ENCODE results near the gene MRNIP.

The MRNIP gene

DNA sequence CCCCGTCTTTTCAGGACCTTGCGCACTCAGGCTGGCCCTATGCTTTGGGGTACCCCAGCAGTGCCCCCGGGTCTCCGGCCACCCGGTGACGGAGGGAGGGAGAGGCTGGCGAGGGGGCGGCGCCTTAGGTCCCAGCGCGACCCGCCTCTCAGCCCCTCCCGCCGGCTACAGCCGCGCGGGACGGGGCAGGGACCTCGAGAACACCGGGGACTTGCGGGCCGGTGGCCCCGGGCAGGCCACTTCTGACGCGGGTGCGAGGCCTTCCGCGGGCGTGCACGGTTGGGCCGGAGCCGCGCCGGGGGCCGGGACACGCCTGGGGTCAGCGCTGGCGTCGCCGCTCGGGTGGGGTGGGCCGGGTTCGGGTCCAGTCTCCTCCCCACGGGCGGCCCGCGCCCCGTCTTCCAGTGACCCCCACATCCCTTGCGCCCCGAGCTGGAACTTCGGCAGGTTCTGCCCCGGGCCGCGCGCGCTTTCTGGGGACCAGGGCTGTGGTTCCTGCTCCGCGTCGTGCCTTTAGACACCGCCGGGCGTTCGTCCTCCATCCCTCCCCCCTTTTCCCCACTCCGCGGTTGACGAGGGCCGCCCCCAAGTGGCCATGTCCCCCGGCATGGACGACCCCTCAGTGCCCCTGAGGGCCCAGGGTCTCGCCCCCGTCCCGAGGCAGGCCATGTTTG lies 41.7 kb downstream of the MRNIP start:
- no peak for DNase-seq (ENCODE audit: insufficient read length, low spot score)
- TF ChIP-seq, protein P1, sequence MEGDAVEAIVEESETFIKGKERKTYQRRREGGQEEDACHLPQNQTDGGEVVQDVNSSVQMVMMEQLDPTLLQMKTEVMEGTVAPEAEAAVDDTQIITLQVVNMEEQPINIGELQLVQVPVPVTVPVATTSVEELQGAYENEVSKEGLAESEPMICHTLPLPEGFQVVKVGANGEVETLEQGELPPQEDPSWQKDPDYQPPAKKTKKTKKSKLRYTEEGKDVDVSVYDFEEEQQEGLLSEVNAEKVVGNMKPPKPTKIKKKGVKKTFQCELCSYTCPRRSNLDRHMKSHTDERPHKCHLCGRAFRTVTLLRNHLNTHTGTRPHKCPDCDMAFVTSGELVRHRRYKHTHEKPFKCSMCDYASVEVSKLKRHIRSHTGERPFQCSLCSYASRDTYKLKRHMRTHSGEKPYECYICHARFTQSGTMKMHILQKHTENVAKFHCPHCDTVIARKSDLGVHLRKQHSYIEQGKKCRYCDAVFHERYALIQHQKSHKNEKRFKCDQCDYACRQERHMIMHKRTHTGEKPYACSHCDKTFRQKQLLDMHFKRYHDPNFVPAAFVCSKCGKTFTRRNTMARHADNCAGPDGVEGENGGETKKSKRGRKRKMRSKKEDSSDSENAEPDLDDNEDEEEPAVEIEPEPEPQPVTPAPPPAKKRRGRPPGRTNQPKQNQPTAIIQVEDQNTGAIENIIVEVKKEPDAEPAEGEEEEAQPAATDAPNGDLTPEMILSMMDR (IDR thresholded peaks at IDR 0.05; ENCODE audit: insufficient read depth, missing control alignments), result no peak
- no peak for FAIRE-seq

DNA sequence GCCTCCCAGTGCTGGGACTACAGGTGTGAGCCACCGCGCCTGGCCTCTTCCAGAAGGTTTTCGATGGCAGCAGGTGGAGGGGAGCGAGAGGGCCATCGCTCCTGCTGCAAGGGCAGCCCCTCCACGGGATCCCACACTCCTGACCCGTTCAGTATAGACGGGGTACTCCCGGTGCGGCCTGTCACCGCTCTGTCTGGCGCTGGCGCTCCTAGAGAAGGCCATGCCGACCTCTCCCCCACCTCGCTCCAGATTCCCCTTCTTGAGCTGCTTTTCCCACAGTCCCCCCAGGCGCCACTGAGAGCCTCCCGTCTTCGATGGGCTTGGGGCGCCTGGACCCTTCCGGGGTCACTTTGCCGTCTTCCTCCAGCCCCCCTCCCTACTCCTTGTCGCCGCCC lies 42.2 kb downstream of the MRNIP start:
- DNase-seq (ENCODE audit: insufficient read length, low spot score), result no peak
- FAIRE-seq, result no peak
- TF ChIP-seq, protein P1 (IDR thresholded peaks at IDR 0.05; ENCODE audit: insufficient read depth, missing control alignments), result no peak

DNA sequence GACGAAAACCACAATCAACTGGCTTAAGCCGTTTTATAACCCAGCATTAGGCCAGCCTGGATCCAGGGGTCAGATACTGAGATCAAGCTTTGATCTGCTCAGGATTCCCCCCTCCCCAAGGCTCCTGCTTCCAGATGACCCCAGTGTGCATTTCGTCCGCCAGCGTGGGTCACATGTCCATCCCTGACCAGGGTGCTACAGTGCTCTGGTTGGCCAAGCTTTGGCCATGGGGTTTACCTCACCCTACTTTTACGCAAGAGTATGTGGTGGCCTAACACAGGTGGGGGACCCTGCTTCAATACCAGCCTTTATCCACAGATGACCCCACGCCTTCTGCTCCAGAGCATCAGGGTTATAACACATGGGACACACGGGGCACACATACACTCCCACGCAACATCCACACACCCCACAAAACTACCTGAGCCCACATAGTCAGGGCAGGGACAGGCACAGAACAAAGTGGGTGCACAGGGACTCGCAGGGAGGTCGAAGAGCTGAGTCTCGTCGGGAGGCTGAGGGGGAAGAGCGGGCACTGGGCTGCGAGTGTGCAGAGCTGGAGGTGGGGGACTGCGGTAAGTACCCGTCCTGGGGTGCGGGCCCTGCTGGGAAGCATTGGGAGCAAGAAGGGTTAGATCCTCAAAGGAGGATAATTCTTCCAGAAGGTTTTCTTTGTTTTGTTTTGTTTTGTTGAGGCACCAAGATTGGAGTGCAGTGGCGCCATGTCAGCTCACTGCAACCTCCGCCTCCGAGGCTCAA lies 42.9 kb downstream of the MRNIP start:
- DNase-seq (ENCODE audit: insufficient read length, low spot score) (no peak), FAIRE-seq (no peak)
- TF ChIP-seq, protein P1 (IDR thresholded peaks at IDR 0.05; ENCODE audit: insufficient read depth, missing control alignments), result no peak

DNA sequence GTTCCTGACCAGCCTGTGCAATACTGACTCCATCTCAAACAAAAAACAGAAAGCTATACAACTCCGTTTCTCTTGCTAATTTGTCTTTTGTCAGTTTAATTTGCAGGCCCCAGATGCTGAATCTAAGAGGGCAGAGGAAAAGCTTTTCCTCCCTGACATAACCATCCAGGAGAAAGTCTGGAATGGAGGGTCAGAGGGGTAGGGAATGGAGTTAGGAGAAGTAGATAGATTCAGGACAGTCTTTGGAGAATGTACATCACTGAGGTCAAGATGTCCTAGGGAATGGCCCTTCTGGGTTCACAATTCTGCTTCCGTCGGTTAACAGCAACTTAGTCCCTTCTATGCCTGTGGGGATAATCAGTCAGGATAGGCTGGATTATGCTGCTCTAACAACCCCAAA lies 44.5 kb downstream of the MRNIP start:
- no peak for FAIRE-seq
- no peak for DNase-seq (ENCODE audit: insufficient read length, low spot score)
- TF ChIP-seq, protein P1 (IDR thresholded peaks at IDR 0.05; ENCODE audit: insufficient read depth, missing control alignments), result no peak

DNA sequence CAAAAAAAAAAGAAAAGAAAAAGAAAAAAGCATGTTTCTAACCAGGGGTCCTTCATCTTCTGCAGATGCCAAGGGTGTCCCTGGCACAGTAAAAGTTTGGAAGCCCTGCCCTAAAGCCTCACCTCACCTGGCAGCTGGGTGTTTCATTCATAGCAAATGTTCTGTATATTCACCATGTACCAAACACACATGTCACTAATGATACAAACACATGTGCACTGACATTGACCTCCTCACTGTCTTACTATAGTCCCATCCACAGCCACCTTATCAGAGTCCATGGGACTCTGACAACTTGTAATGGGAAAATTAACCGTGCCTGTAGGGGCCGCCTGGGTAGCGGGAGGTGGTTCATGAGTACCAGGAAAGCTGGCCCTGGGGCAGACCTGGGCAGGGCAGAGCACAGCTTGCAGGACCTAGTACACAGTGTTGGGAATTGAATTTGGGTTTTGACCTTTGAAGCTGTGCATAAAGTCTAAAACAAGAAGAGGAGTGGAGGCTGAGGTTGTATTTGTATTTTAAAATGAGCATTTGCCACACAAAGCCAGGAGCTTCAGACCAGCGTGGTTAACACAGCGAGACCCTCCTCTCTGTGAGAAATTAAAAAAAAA lies 45.5 kb downstream of the MRNIP start:
- TF ChIP-seq, protein P1 (IDR thresholded peaks at IDR 0.05; ENCODE audit: insufficient read depth, missing control alignments), result no peak
- no peak for DNase-seq (ENCODE audit: insufficient read length, low spot score)
- no peak for FAIRE-seq

DNA sequence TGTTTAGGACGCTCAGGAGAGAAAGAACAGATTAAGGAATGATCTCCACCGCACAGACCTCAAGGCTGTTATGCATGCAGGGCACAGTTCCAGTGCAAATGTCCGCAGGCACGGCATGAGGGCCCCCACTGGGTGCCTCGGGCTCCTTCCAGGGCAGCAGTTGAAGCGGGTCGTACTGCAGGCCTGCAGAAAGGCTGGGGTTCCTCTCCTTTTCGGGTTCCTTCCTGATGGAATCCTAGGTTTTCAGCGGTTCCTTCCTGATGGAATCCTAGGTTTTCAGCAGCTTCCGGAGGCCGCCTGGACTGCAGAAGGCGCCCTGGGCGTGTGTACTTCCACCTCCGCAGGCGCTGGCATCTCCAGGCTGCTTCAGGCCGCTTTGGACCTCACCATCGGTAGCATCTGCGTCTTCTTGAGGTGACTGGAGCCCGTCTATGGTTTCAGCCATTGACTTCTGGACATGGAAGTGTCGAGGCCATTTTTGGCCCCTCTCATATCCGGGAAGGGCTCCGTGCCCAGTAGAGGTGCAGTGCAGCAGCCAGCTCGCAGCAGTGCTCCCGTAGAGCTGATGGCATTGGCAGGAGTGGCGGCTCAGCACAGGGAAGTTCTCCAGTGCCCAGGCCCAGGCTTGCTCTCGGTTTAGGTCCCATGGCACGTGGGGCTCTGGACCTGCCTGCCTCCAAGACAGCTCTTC lies 46.3 kb downstream of the MRNIP start:
- DNase-seq (ENCODE audit: insufficient read length, low spot score) (no peak), FAIRE-seq (no peak)
- TF ChIP-seq, protein P1 (IDR thresholded peaks at IDR 0.05; ENCODE audit: insufficient read depth, missing control alignments), result no peak

Data from D721Med (cell line).